ENCODE measurements around the gene SUN2. TPM values are rescaled to one million over a fixed set of nuclear protein-coding genes. Genes with fewer than 3 reads are reported as not detected.

SUN2 gene
- total and polyA plus RNA-seq, 9 of the 15 experiments (the other 6 are each of a cell fraction or from before 2014, with no cell fraction given): 0.11 to 42.6 (median 16.7) TPM

DNA sequence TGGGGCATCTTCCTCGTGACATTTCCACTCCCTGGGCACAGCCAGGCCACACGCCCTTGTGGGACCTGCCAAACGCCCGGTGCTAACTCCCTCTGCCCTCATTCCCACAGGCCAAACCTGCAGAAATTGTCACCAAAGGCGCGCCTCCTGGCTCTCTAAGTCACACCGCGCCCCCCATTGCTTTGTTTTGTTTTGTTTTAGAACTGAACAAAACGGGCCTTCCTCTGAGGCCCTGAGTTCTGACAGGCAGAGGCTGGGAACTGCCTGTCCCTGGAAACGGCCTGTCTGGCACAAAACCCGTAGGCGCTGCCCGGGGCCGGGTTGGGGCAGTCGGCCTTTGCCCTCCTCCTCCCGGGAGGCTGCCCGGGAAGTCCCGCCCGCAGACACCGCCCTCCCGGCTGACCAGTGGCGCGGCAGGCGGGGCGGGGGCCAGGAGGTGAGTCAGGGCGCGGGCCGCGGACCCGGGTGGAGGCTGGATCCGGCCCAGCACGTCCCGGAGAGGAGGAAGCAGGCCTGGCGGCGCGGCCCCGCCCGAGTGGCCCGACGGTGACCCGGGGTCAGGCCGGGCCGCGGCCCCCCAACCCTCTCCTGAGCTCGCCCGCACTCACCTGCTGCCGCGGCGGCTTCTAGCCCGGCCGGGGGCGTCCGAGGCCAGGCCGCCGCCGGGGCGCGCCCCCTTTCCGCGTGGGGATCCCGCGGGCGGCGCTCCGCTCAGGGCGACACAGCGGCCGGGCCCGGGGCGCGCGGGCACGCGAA, 465 bp downstream of the SUN2 start (continued):
- peak; percentile 19; the same call in 1 of the 2 replicates for TF ChIP-seq EP400 (IDR thresholded peaks at IDR 0.05)
- peak in 1 of 3 experiments; percentile 44 for TF ChIP-seq YY1 (IDR thresholded peaks at IDR 0.05; ENCODE audit: borderline replicate concordance in 1 of 3, control insufficient read depth in 1 of 3, extremely low read depth in 1 of 3, insufficient read depth in 3 of 3, insufficient read length in 1 of 3, insufficient replicate concordance in 2 of 3, low read depth in 1 of 3, low read length in 2 of 3)
- peak; percentile 61; the same call in 1 of the 2 replicates for TF ChIP-seq PHF8 (IDR thresholded peaks at IDR 0.05; ENCODE audit: borderline replicate concordance, low read length)
- no peak for TF ChIP-seq POLR3G (IDR thresholded peaks at IDR 0.05; ENCODE audit: extremely low read depth, insufficient read length, insufficient replicate concordance)
- TF ChIP-seq, protein P1, sequence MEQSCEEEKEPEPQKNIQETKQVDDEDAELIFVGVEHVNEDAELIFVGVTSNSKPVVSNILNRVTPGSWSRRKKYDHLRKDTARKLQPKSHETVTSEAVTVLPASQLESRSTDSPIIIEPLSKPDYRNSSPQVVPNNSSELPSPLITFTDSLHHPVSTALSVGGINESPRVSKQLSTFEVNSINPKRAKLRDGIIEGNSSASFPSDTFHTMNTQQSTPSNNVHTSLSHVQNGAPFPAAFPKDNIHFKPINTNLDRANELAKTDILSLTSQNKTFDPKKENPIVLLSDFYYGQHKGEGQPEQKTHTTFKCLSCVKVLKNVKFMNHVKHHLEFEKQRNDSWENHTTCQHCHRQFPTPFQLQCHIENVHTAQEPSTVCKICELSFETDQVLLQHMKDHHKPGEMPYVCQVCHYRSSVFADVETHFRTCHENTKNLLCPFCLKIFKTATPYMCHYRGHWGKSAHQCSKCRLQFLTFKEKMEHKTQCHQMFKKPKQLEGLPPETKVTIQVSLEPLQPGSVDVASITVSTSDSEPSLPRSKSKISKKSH (CRISPR knock-in tag; IDR thresholded peaks at IDR 0.05): no peak
- TF ChIP-seq ETV5 (CRISPR knock-in tag; IDR thresholded peaks at IDR 0.05; ENCODE audit: low read depth): peak; percentile 86
- no peak for TF ChIP-seq BCOR (IDR thresholded peaks at IDR 0.05)
- TF ChIP-seq PTRF (tag; IDR thresholded peaks at IDR 0.05): no peak
- no peak for TF ChIP-seq RAD51 (IDR thresholded peaks at IDR 0.05; ENCODE audit: borderline replicate concordance, low read depth)
- 0 out of 2 replicates have a peak, but pooled peaks have one; percentile 18 for TF ChIP-seq EP300 (IDR thresholded peaks at IDR 0.05; ENCODE audit: low read length)
- TF ChIP-seq ZNF282 (CRISPR knock-in tag; IDR thresholded peaks at IDR 0.05): 0 out of 2 replicates have a peak, but pooled peaks have one; percentile 5
- TF ChIP-seq PHTF2 (CRISPR knock-in tag; IDR thresholded peaks at IDR 0.05): no peak
- TF ChIP-seq, protein P2, sequence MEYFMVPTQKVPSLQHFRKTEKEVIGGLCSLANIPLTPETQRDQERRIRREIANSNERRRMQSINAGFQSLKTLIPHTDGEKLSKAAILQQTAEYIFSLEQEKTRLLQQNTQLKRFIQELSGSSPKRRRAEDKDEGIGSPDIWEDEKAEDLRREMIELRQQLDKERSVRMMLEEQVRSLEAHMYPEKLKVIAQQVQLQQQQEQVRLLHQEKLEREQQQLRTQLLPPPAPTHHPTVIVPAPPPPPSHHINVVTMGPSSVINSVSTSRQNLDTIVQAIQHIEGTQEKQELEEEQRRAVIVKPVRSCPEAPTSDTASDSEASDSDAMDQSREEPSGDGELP (CRISPR knock-in tag; IDR thresholded peaks at IDR 0.05; ENCODE audit: borderline replicate concordance): peak; percentile 74; the same call in 1 of the 2 replicates
- TF ChIP-seq HIVEP1 (CRISPR knock-in tag; IDR thresholded peaks at IDR 0.05): no peak
- TF ChIP-seq, protein P3, sequence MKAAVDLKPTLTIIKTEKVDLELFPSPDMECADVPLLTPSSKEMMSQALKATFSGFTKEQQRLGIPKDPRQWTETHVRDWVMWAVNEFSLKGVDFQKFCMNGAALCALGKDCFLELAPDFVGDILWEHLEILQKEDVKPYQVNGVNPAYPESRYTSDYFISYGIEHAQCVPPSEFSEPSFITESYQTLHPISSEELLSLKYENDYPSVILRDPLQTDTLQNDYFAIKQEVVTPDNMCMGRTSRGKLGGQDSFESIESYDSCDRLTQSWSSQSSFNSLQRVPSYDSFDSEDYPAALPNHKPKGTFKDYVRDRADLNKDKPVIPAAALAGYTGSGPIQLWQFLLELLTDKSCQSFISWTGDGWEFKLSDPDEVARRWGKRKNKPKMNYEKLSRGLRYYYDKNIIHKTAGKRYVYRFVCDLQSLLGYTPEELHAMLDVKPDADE (conservative IDR thresholded peaks at IDR 0.05; ENCODE audit: control insufficient read depth, low read depth, low read length): peak; percentile 95
- TF ChIP-seq, protein P4, sequence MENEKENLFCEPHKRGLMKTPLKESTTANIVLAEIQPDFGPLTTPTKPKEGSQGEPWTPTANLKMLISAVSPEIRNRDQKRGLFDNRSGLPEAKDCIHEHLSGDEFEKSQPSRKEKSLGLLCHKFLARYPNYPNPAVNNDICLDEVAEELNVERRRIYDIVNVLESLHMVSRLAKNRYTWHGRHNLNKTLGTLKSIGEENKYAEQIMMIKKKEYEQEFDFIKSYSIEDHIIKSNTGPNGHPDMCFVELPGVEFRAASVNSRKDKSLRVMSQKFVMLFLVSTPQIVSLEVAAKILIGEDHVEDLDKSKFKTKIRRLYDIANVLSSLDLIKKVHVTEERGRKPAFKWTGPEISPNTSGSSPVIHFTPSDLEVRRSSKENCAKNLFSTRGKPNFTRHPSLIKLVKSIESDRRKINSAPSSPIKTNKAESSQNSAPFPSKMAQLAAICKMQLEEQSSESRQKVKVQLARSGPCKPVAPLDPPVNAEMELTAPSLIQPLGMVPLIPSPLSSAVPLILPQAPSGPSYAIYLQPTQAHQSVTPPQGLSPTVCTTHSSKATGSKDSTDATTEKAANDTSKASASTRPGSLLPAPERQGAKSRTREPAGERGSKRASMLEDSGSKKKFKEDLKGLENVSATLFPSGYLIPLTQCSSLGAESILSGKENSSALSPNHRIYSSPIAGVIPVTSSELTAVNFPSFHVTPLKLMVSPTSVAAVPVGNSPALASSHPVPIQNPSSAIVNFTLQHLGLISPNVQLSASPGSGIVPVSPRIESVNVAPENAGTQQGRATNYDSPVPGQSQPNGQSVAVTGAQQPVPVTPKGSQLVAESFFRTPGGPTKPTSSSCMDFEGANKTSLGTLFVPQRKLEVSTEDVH (IDR thresholded peaks at IDR 0.05; ENCODE audit: low read depth, partially characterized antibody): no peak
- TF ChIP-seq FIP1L1 (IDR thresholded peaks at IDR 0.05; ENCODE audit: low read depth, low read length, poor library complexity, severe bottlenecking): peak; percentile 36
- TF ChIP-seq NFIC (IDR thresholded peaks at IDR 0.05): peak; percentile 38; the same call in 1 of the 2 replicates
- TF ChIP-seq ZBTB17 (CRISPR knock-in tag; IDR thresholded peaks at IDR 0.05): 0 out of 2 replicates have a peak, but pooled peaks have one; percentile 28
- no peak for TF ChIP-seq ZNF384 (IDR thresholded peaks at IDR 0.05; ENCODE audit: low read depth, low read length)
- TF ChIP-seq MBD2 (IDR thresholded peaks at IDR 0.05; ENCODE audit: borderline replicate concordance, low read depth): no peak
